H9 (cell line): Measurements from ENCODE around the gene TMTC1. TPM values are rescaled to one million over a fixed set of nuclear protein-coding genes. Genes with fewer than 3 reads are reported as not detected.

Experiments used
- DNase-seq: peaks from one replicate; pipeline ENCODE4 v3.0.0-alpha.2; 2017
- H2AFZ ChIP-seq: one replicate; pipeline ENCODE4 v1.6.1; 2013; ENCODE audit warnings: mild to moderate bottlenecking, low read length, control low read depth, moderate library complexity
- H2AK5ac ChIP-seq: 2 replicates; pipeline ENCODE4 v1.6.1; 2013; ENCODE audit warnings: low read length, control low read depth, mixed read lengths; ENCODE audit not compliant: insufficient read length
- H2BK120ac ChIP-seq: one replicate; pipeline ENCODE4 v1.6.1; 2013; ENCODE audit warnings: low read depth, mild to moderate bottlenecking, low read length, control low read depth, inconsistent platforms; ENCODE audit not compliant: poor library complexity, severe bottlenecking
- H2BK12ac ChIP-seq: 2 replicates; pipeline ENCODE4 v1.6.1; 2013; ENCODE audit warnings: low read length, control low read depth, mixed read lengths, low read depth; ENCODE audit not compliant: insufficient read length
- H2BK15ac ChIP-seq: 2 replicates; pipeline ENCODE4 v1.6.1; 2013; ENCODE audit warnings: low read depth, low read length, control low read depth
- H2BK20ac ChIP-seq: one replicate; pipeline ENCODE4 v1.6.1; 2013; ENCODE audit warnings: low read depth, mild to moderate bottlenecking, low read length, control low read depth, inconsistent platforms; ENCODE audit not compliant: poor library complexity, severe bottlenecking
- H2BK5ac ChIP-seq: 2 replicates; pipeline ENCODE4 v1.6.1; 2013; ENCODE audit warnings: low read length, control low read depth, mixed read lengths; ENCODE audit not compliant: insufficient read length
- H3K14ac ChIP-seq: 2 replicates; pipeline ENCODE4 v1.6.1; 2013; ENCODE audit warnings: low read length, control low read depth; ENCODE audit not compliant: insufficient read depth
- H3K18ac ChIP-seq: 2 replicates; pipeline ENCODE4 v1.6.1; 2013; ENCODE audit warnings: low read depth, mild to moderate bottlenecking, mixed read lengths, low read length, control low read depth; ENCODE audit not compliant: insufficient read length
- H3K23ac ChIP-seq: 2 replicates; pipeline ENCODE4 v1.6.1; 2013; ENCODE audit warnings: low read length, control low read depth, mixed read lengths, low read depth; ENCODE audit not compliant: insufficient read length
- H3K23me2 ChIP-seq: 2 replicates; pipeline ENCODE4 v1.6.1; 2013; ENCODE audit warnings: low read depth, mild to moderate bottlenecking, mixed read lengths, low read length, control low read depth; ENCODE audit not compliant: insufficient read length, poor library complexity, severe bottlenecking
- H3K27ac ChIP-seq: 2 replicates; pipeline ENCODE4 v1.5.1; 2013; ENCODE audit warnings: low read length, control low read depth, mixed read lengths, low read depth; ENCODE audit not compliant: insufficient read length
- H3K27me3 ChIP-seq: 2 replicates; pipeline ENCODE4 v1.6.1; 2013; ENCODE audit warnings: low read length, control low read depth, inconsistent platforms; ENCODE audit not compliant: insufficient read depth
- H3K4ac ChIP-seq: 2 replicates; pipeline ENCODE4 v1.6.1; 2013; ENCODE audit warnings: low read depth, mild to moderate bottlenecking, control low read depth, inconsistent platforms, low read length, moderate library complexity
- H3K4me1 ChIP-seq: 2 replicates; pipeline ENCODE4 v1.6.1; 2013; ENCODE audit warnings: low read length, control low read depth, inconsistent platforms; ENCODE audit not compliant: insufficient read depth
- H3K4me2 ChIP-seq: 2 replicates; pipeline ENCODE4 v1.6.1; 2013; ENCODE audit warnings: low read length, control low read depth, mixed read lengths; ENCODE audit not compliant: insufficient read length, insufficient read depth
- H3K56ac ChIP-seq: 2 replicates; pipeline ENCODE4 v1.6.1; 2013; ENCODE audit warnings: low read depth, mild to moderate bottlenecking, mixed read lengths, low read length, control low read depth; ENCODE audit not compliant: insufficient read length
- H3K79me1 ChIP-seq: 2 replicates; pipeline ENCODE4 v1.6.1; 2013; ENCODE audit warnings: low read depth, mild to moderate bottlenecking, moderate library complexity, low read length, control low read depth, inconsistent platforms; ENCODE audit not compliant: insufficient read depth, poor library complexity, severe bottlenecking
- H3K79me2 ChIP-seq: 2 replicates; pipeline ENCODE4 v1.6.1; 2013; ENCODE audit warnings: low read length, control low read depth, inconsistent platforms; ENCODE audit not compliant: insufficient read depth
- H3K9ac ChIP-seq: 2 replicates; pipeline ENCODE4 v1.6.1; 2013; ENCODE audit warnings: low read length, control low read depth, mixed read lengths; ENCODE audit not compliant: insufficient read length; ENCODE audit errors: extremely low read depth
- H3K9me3 ChIP-seq: one replicate; pipeline ENCODE4 v1.6.1; 2013; ENCODE audit warnings: low read depth, low read length, inconsistent platforms; ENCODE audit not compliant: control insufficient read depth
- H3T11ph ChIP-seq: one replicate; pipeline ENCODE4 v1.6.1; 2013; ENCODE audit warnings: mild to moderate bottlenecking, low read length, control low read depth, inconsistent platforms
- H4K20me1 ChIP-seq: one replicate; pipeline ENCODE4 v1.6.1; 2013; ENCODE audit not compliant: control insufficient read depth, insufficient read length, insufficient read depth
- H4K5ac ChIP-seq: 2 replicates; pipeline ENCODE4 v1.6.1; 2013; ENCODE audit warnings: low read depth, mild to moderate bottlenecking, mixed read lengths, low read length, control low read depth; ENCODE audit not compliant: insufficient read length
- H4K8ac ChIP-seq: replicated peaks from 2 replicates; pipeline ENCODE4 v1.6.1; 2013; ENCODE audit warnings: low read length, control low read depth, mixed read lengths, low read depth; ENCODE audit not compliant: insufficient read length
- H4K91ac ChIP-seq: 2 replicates; pipeline ENCODE4 v1.6.1; 2013; ENCODE audit warnings: low read depth, mild to moderate bottlenecking, moderate library complexity, mixed read lengths, low read length, control low read depth; ENCODE audit not compliant: insufficient read length
- H3K27ac Mint-ChIP-seq, 3 experiments: 2 replicates in 2 of 3; 3 replicates in 1 of 3; pipeline ENCODE4 v1.8.0; 2020 to 2021; ENCODE audit warnings: mixed read lengths in 3 of 3, mild to moderate bottlenecking in 1 of 3, moderate library complexity in 1 of 3
- H3K27me3 Mint-ChIP-seq: 2 replicates; pipeline ENCODE4 v1.8.0; 2021; ENCODE audit warnings: low read depth, mild to moderate bottlenecking, moderate library complexity, mixed read lengths
- H3K36me3 Mint-ChIP-seq, 3 experiments: 2 replicates in 2 of 3; 3 replicates in 1 of 3; pipeline ENCODE4 v1.8.0; 2020 to 2021; ENCODE audit warnings: low read depth in 3 of 3, mixed read lengths in 3 of 3; ENCODE audit not compliant: insufficient read depth in 1 of 3
- H3K4me1 Mint-ChIP-seq, 2 experiments: 2 replicates each; pipeline ENCODE4 v1.8.0; 2020; ENCODE audit warnings: mixed read lengths in 2 of 2
- H3K4me3 Mint-ChIP-seq, 2 experiments: 2 replicates in 1 of 2; 3 replicates in 1 of 2; pipeline ENCODE4 v1.8.0; 2020 to 2021; ENCODE audit warnings: mild to moderate bottlenecking in 2 of 2, mixed read lengths in 2 of 2, moderate library complexity in 1 of 2
- H3K9me3 Mint-ChIP-seq, 2 experiments: 2 replicates in 1 of 2; 3 replicates in 1 of 2; pipeline ENCODE4 v1.8.0; 2020; ENCODE audit warnings: mild to moderate bottlenecking in 2 of 2, mixed read lengths in 2 of 2, moderate library complexity in 1 of 2
- WGBS: extraction: QIAGEN DNeasy Blood & Tissue Kit; methylation state at CpG from one replicate; pipeline ENCODE4 v1.1.7; 2013; ENCODE audit warnings: missing lambda C conversion rate, low lambda C conversion rate, mixed read lengths; ENCODE audit not compliant: insufficient read length; ENCODE audit errors: extremely low coverage; 5-methylcytosine and 5-hydroxymethylcytosine counted together
- total RNA-seq: library from RNA; stranded (reverse); gene quantifications from 2 replicates; pipeline ENCODE4 v1.2.1, GENCODE V29; 2021
- TF ChIP-seq, protein P1 (sequence below): fragments of 200-600 bp; sonication (generic); conservative IDR thresholded peaks from 3 replicates; pipeline ENCODE4 v1.8.0; 2021; ENCODE audit warnings: antibody characterized with exemption, mild to moderate bottlenecking

The TMTC1 gene
- total RNA-seq, 1 experiment from 2014 or later, result 16.1 TPM

DNA sequence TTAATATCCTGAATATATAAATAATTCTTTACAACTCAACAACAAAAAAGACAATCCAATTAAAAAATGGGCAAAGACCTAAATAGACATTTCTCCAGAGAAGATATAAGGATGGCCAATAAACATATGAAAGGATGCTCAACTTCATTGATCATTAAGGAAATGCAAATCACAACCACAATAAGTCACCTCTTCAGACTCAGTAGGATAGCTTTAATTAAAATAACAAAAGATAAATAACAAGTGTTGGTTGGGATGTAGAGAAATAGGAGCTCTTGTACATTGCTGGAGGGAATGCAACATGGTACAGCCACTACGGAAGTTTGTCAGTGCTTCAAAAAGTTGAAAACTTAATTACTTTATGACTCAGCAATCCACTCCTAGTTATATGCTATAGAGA lies 156.5 kb downstream of the TMTC1 start:
- Histone ChIP-seq H3K79me2 (no peaks in the 10 kb centered on the region), H3K4me2 (no peak overlapping the region), H3K27ac (no peak overlapping the region), H3T11ph (no peak overlapping the region), H2AFZ (no peak overlapping the region), H3K56ac (no peak overlapping the region), H3K9ac (no peak overlapping the region), H3K79me1 (no peaks in the 10 kb centered on the region), H2BK20ac (no peak overlapping the region), H4K20me1 (no peaks in the 10 kb centered on the region), H3K23ac (no peak overlapping the region), H2BK12ac (no peak overlapping the region), H4K91ac (no peak overlapping the region), H3K23me2 (no peaks in the 10 kb centered on the region), H2AK5ac (no peak overlapping the region), H3K4me1 (no peaks in the 10 kb centered on the region), H2BK15ac (no peak overlapping the region), H2BK120ac (no peak overlapping the region), H2BK5ac (no peak overlapping the region), H3K9me3 (no peaks in the 10 kb centered on the region), H3K14ac (no peak overlapping the region), H3K4ac (no peak overlapping the region), H4K5ac (no peak overlapping the region), H3K18ac (no peak overlapping the region), H3K27me3 (no peaks in the 10 kb centered on the region), H4K8ac (no peak overlapping the region)
- H3K4me3 Mint-ChIP-seq, result no peak overlapping the region
- DNase-seq, result no peak
- peaks cover 21 to 24% of the 10 kb centered on the region in 2 experiments for H3K4me1 Mint-ChIP-seq
- no CpG with 5 or more reads among the region's 1 CpG for WGBS
- peaks cover 12 to 16% of the 10 kb centered on the region in 2 experiments; a peak in 4 of 5 replicates for H3K9me3 Mint-ChIP-seq
- TF ChIP-seq, protein P1, sequence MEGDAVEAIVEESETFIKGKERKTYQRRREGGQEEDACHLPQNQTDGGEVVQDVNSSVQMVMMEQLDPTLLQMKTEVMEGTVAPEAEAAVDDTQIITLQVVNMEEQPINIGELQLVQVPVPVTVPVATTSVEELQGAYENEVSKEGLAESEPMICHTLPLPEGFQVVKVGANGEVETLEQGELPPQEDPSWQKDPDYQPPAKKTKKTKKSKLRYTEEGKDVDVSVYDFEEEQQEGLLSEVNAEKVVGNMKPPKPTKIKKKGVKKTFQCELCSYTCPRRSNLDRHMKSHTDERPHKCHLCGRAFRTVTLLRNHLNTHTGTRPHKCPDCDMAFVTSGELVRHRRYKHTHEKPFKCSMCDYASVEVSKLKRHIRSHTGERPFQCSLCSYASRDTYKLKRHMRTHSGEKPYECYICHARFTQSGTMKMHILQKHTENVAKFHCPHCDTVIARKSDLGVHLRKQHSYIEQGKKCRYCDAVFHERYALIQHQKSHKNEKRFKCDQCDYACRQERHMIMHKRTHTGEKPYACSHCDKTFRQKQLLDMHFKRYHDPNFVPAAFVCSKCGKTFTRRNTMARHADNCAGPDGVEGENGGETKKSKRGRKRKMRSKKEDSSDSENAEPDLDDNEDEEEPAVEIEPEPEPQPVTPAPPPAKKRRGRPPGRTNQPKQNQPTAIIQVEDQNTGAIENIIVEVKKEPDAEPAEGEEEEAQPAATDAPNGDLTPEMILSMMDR, result no peak
- H3K27me3 Mint-ChIP-seq, result no peaks in the 10 kb centered on the region
- peaks cover 14 to 32% (median 20%) of the 10 kb centered on the region in 3 experiments for H3K36me3 Mint-ChIP-seq
- H3K27ac Mint-ChIP-seq, result no peak overlapping the region
